Activated CD4-positive, alpha-beta memory T cell treated with anti-CD3 and anti-CD28 coated beads, Interleukin-2, amount 10 ng/mL, durations not matched to agents 7 days and 5 days (primary cell): ENCODE measurements around the gene TRPV2. TPM values are rescaled to one million over a fixed set of nuclear protein-coding genes. Genes with fewer than 3 reads are reported as not detected.
A peak's percentile ranks its signal among the peaks of the same experiment; 100 is the strongest.

ENCODE experiments used
- CTCF ChIA-PET: fragments of 350-600 bp; sonication (Branson Sonifier 250); formaldehyde crosslinking; loops from one replicate; lab custom pipeline; 2021; ENCODE audit warnings: antibody characterized with exemption, inconsistent platforms; lab: Charles Lee
- POLR2A ChIA-PET: fragments of 350-600 bp; sonication (Branson Sonifier 250); formaldehyde crosslinking; loops from one replicate; lab custom pipeline; 2021; ENCODE audit warnings: antibody characterized with exemption; lab: Charles Lee
- DNase-seq: peaks from one replicate; pipeline ENCODE4 v3.0.0-alpha.2; 2020
- H3K27ac Mint-ChIP-seq: one replicate; pipeline ENCODE4 v1.8.0; 2021; ENCODE audit warnings: mild to moderate bottlenecking, mixed read lengths
- H3K27me3 Mint-ChIP-seq: one replicate; pipeline ENCODE4 v1.8.0; 2021; ENCODE audit warnings: mixed read lengths
- H3K36me3 Mint-ChIP-seq: one replicate; pipeline ENCODE4 v1.8.0; 2021; ENCODE audit warnings: low read depth, mixed read lengths
- H3K4me1 Mint-ChIP-seq: one replicate; pipeline ENCODE4 v1.8.0; 2021; ENCODE audit warnings: mixed read lengths
- H3K4me3 Mint-ChIP-seq: one replicate; pipeline ENCODE4 v1.8.0; 2021; ENCODE audit warnings: mild to moderate bottlenecking, mixed read lengths
- H3K9me3 Mint-ChIP-seq: one replicate; pipeline ENCODE4 v1.8.0; 2021; ENCODE audit warnings: mixed read lengths
- total RNA-seq, 2 experiments: library from RNA; stranded (reverse); gene quantifications; one replicate each; pipeline ENCODE4 v1.2.3, GENCODE V29; 2021

The TRPV2 gene
- total RNA-seq, 2 experiments from 2014 or later: 131 to 142 TPM

GRCh38 chr17:16417896-16418684, 2.7 kb downstream of the TRPV2 start:
- Mint-ChIP-seq H3K4me1 (peaks cover 62% of the 10 kb centered on the region), H3K9me3 (no peaks in the 10 kb centered on the region), H3K27me3 (no peaks in the 10 kb centered on the region), H3K27ac (peak overlapping the region; percentile 87), H3K4me3 (peak overlapping the region; percentile 45), H3K36me3 (peaks cover 59% of the 10 kb centered on the region)
- no peak for DNase-seq
- POLR2A ChIA-PET: interaction anchor here (4.1 to 6.3 kb wide), 3 partner anchors 11 to 36 kb away, joined by 27 to 137 read pairs (median 79); partner anchors contain the start of gene UBB
- CTCF ChIA-PET: interaction anchor here (1.4 to 1.6 kb wide), 2 partner anchors 10 to 54 kb away, joined by 5 to 6 read pairs; no protein-coding TSS in a partner anchor

- DNase-seq: no peak
- Mint-ChIP-seq H3K9me3 (no peaks in the 10 kb centered on the region), H3K27me3 (no peaks in the 10 kb centered on the region), H3K27ac (peak overlapping the region; percentile 87), H3K4me3 (peak overlapping the region; percentile 45), H3K36me3 (peaks cover 64% of the 10 kb centered on the region), H3K4me1 (peaks cover 61% of the 10 kb centered on the region)
- CTCF ChIA-PET: interaction anchor here (0.7 to 1.4 kb wide), 4 partner anchors 9 to 203 kb away, joined by 3 to 6 read pairs (median 3); partner anchors contain the start of gene NCOR1
- POLR2A ChIA-PET: interaction anchor here (0.8 to 6.3 kb wide), 3 partner anchors 17 to 38 kb away, joined by 3 to 137 read pairs (median 3); partner anchors contain the start of gene UBB
Measured at GRCh38 chr17:16418685-16419068, 3.3 kb downstream of the TRPV2 start.

GRCh38 chr17:16419074-16419928, 3.9 kb downstream of the TRPV2 start:
- peak overlapping the region; percentile 45 for H3K4me3 Mint-ChIP-seq
- H3K27ac Mint-ChIP-seq: peak overlapping the region; percentile 87
- ChIA-PET POLR2A (interaction anchor here (0.8 to 6.3 kb wide), 3 partner anchors 17 to 39 kb away, joined by 3 to 137 read pairs (median 3); partner anchors contain the start of gene UBB), CTCF (interaction anchor here (0.7 to 1.4 kb wide), 5 partner anchors 9 to 204 kb away, joined by 3 to 6 read pairs (median 3); partner anchors contain the start of gene NCOR1)
- DNase-seq: peak; percentile 66
- peaks cover 57% of the 10 kb centered on the region for H3K4me1 Mint-ChIP-seq
- peaks cover 64% of the 10 kb centered on the region for H3K36me3 Mint-ChIP-seq
- no peaks in the 10 kb centered on the region for H3K27me3 Mint-ChIP-seq
- no peaks in the 10 kb centered on the region for H3K9me3 Mint-ChIP-seq

- Mint-ChIP-seq H3K4me3 (peak overlapping the region; percentile 45), H3K27me3 (no peaks in the 10 kb centered on the region), H3K36me3 (peaks cover 63% of the 10 kb centered on the region), H3K9me3 (no peaks in the 10 kb centered on the region), H3K4me1 (peaks cover 53% of the 10 kb centered on the region), H3K27ac (peak overlapping the region; percentile 87)
- peak; percentile 56 for DNase-seq
- ChIA-PET POLR2A (interaction anchor here (6.3 kb wide), 1 partner anchor 21 kb away, joined by 137 read pairs; no protein-coding TSS in a partner anchor), CTCF (interaction anchor here (1.0 to 1.4 kb wide), 3 partner anchors 8 to 116 kb away, joined by 3 to 6 read pairs (median 3); no protein-coding TSS in a partner anchor)
Measured at GRCh38 chr17:16419929-16420271, 4.5 kb downstream of the TRPV2 start.

GRCh38 chr17:16422416-16422815, 7.0 kb downstream of the TRPV2 start:
- H3K36me3 Mint-ChIP-seq: peaks cover 69% of the 10 kb centered on the region

GRCh38 chr17:16423226-16423872, 8.0 kb downstream of the TRPV2 start:
- Mint-ChIP-seq H3K4me3 (no peak overlapping the region), H3K4me1 (peaks cover 28% of the 10 kb centered on the region), H3K9me3 (no peaks in the 10 kb centered on the region), H3K36me3 (peaks cover 62% of the 10 kb centered on the region), H3K27ac (no peak overlapping the region), H3K27me3 (no peaks in the 10 kb centered on the region)
- ChIA-PET POLR2A (interaction anchor here (0.9 to 1.5 kb wide), 2 partner anchors 15 to 18 kb away, joined by 4 read pairs; no protein-coding TSS in a partner anchor), CTCF (no interaction called here)
- DNase-seq: no peak

More at GRCh38 chr17:16422416-16422815, 7.0 kb downstream of the TRPV2 start:
- H3K9me3 Mint-ChIP-seq: no peaks in the 10 kb centered on the region
- peaks cover 38% of the 10 kb centered on the region for H3K4me1 Mint-ChIP-seq
- CTCF ChIA-PET: no interaction called here
- no peak overlapping the region for H3K27ac Mint-ChIP-seq
- POLR2A ChIA-PET: interaction anchor here (1.5 kb wide), 1 partner anchor 19 kb away, joined by 4 read pairs; no protein-coding TSS in a partner anchor
- H3K27me3 Mint-ChIP-seq: no peaks in the 10 kb centered on the region
- no peak for DNase-seq
- no peak overlapping the region for H3K4me3 Mint-ChIP-seq

GRCh38 chr17:16425202-16425601, 9.8 kb downstream of the TRPV2 start:
- ChIA-PET POLR2A (interaction anchor here (6.9 kb wide), 1 partner anchor 13 kb away, joined by 53 read pairs; no protein-coding TSS in a partner anchor), CTCF (interaction anchor here (0.8 kb wide), 1 partner anchor 13 kb away, joined by 3 read pairs; no protein-coding TSS in a partner anchor)
- DNase-seq: no peak
- Mint-ChIP-seq H3K9me3 (no peaks in the 10 kb centered on the region), H3K27me3 (no peaks in the 10 kb centered on the region), H3K4me3 (no peak overlapping the region), H3K27ac (no peak overlapping the region), H3K4me1 (peaks cover 10% of the 10 kb centered on the region), H3K36me3 (peaks cover 59% of the 10 kb centered on the region)

- Mint-ChIP-seq H3K27ac (no peak overlapping the region), H3K4me3 (no peak overlapping the region), H3K9me3 (no peaks in the 10 kb centered on the region), H3K4me1 (peaks cover 3% of the 10 kb centered on the region), H3K27me3 (no peaks in the 10 kb centered on the region), H3K36me3 (peaks cover 61% of the 10 kb centered on the region)
- ChIA-PET CTCF (interaction anchor here (0.8 kb wide), 1 partner anchor 12 kb away, joined by 3 read pairs; no protein-coding TSS in a partner anchor), POLR2A (interaction anchor here (6.9 kb wide), 1 partner anchor 12 kb away, joined by 53 read pairs; no protein-coding TSS in a partner anchor)
- no peak for DNase-seq
Measured at GRCh38 chr17:16425698-16426659, 10.6 kb downstream of the TRPV2 start.

- peaks cover 3% of the 10 kb centered on the region for H3K4me1 Mint-ChIP-seq
- ChIA-PET CTCF (interaction anchor here (1.3 to 3.5 kb wide), 4 partner anchors 11 to 94 kb away, joined by 3 to 20 read pairs (median 7); no protein-coding TSS in a partner anchor), POLR2A (interaction anchor here (1.6 to 6.9 kb wide), 4 partner anchors 11 to 46 kb away, joined by 3 to 53 read pairs (median 15); partner anchors contain the start of genes TRPV2 and UBB)
- H3K36me3 Mint-ChIP-seq: peaks cover 61% of the 10 kb centered on the region
- H3K4me3 Mint-ChIP-seq: no peak overlapping the region
- no peaks in the 10 kb centered on the region for H3K27me3 Mint-ChIP-seq
- H3K9me3 Mint-ChIP-seq: no peaks in the 10 kb centered on the region
- no peak overlapping the region for H3K27ac Mint-ChIP-seq
- DNase-seq: no peak
Measured at GRCh38 chr17:16427020-16427419, 11.6 kb downstream of the TRPV2 start.

GRCh38 chr17:16428098-16428882, 12.9 kb downstream of the TRPV2 start:
- POLR2A ChIA-PET: interaction anchor here (1.6 to 6.9 kb wide), 4 partner anchors 10 to 48 kb away, joined by 3 to 53 read pairs (median 15); partner anchors contain the start of genes TRPV2 and UBB
- Mint-ChIP-seq H3K27me3 (no peaks in the 10 kb centered on the region), H3K4me3 (no peak overlapping the region), H3K9me3 (no peaks in the 10 kb centered on the region), H3K36me3 (peaks cover 59% of the 10 kb centered on the region), H3K27ac (no peak overlapping the region), H3K4me1 (no peaks in the 10 kb centered on the region)
- CTCF ChIA-PET: interaction anchor here (1.0 to 3.5 kb wide), 6 partner anchors 9 to 93 kb away, joined by 3 to 20 read pairs (median 7); partner anchors contain the start of gene TRPV2
- no peak for DNase-seq
